NCI-H2227 (cell line): ENCODE data around the gene MCTP2.

Experiments
- DNase-seq: peaks from one replicate; lab custom pipeline; 2025; ENCODE audit not compliant: unreplicated experiment; lab: John Stamatoyannopoulos, UW

MCTP2 gene

GRCh38 chr15:94348084-94348483 is 116.7 kb downstream of the MCTP2 start:
- no peak for DNase-seq

GRCh38 chr15:94351031-94351535 is 119.7 kb downstream of the MCTP2 start:
- no peak for DNase-seq

GRCh38 chr15:94352636-94353487 is 121.5 kb downstream of the MCTP2 start:
- DNase-seq: no peak

GRCh38 chr15:94353488-94353820 is 122.1 kb downstream of the MCTP2 start:
- no peak for DNase-seq

GRCh38 chr15:94354655-94355054 is 123.3 kb downstream of the MCTP2 start:
- DNase-seq: no peak

- no peak for DNase-seq
Observed at GRCh38 chr15:94359716-94360115, 128.4 kb downstream of the MCTP2 start.

GRCh38 chr15:94360251-94360685 is 128.9 kb downstream of the MCTP2 start:
- no peak for DNase-seq

GRCh38 chr15:94362385-94363092 is 131.2 kb downstream of the MCTP2 start:
- no peak for DNase-seq

- DNase-seq: no peak
Observed at GRCh38 chr15:94363382-94363781, 132.0 kb downstream of the MCTP2 start.

- peak; percentile 9 for DNase-seq
Observed at GRCh38 chr15:94366781-94367180, 135.4 kb downstream of the MCTP2 start.

- DNase-seq: no peak
Observed at GRCh38 chr15:94367726-94368535, 136.6 kb downstream of the MCTP2 start.

- DNase-seq: peak; percentile 43
Observed at GRCh38 chr15:94370206-94370935, 139.0 kb downstream of the MCTP2 start.

GRCh38 chr15:94370936-94371285 is 139.6 kb downstream of the MCTP2 start:
- DNase-seq: no peak

GRCh38 chr15:94372821-94373220 is 141.5 kb downstream of the MCTP2 start:
- DNase-seq: no peak

- DNase-seq: peak; percentile 16
Observed at GRCh38 chr15:94375997-94376396, 144.6 kb downstream of the MCTP2 start.

- DNase-seq: no peak
Observed at GRCh38 chr15:94379986-94380385, 148.6 kb downstream of the MCTP2 start.

GRCh38 chr15:94380798-94381197 is 149.4 kb downstream of the MCTP2 start:
- DNase-seq: no peak

GRCh38 chr15:94381384-94381783 is 150.0 kb downstream of the MCTP2 start:
- no peak for DNase-seq

- DNase-seq: no peak
Observed at GRCh38 chr15:94383041-94383440, 151.7 kb downstream of the MCTP2 start.

GRCh38 chr15:94383706-94384105 is 152.3 kb downstream of the MCTP2 start:
- no peak for DNase-seq

GRCh38 chr15:94385441-94385840 is 154.1 kb downstream of the MCTP2 start:
- DNase-seq: no peak
